ENCODE measurements around the gene PRKAR1B.
"Not testable (repeated sequence)": the region's sequence is repeated elsewhere in the genome, so short reads cannot be mapped to it uniquely, and the experiment has no call there.

PRKAR1B gene

GRCh38 chr7:621572-622285, 105.4 kb downstream of the PRKAR1B start:
- no peak for DNase-seq (ENCODE audit: low read depth)

- DNase-seq (ENCODE audit: low read depth), result no peak
These were observed 106.2 kb downstream of the PRKAR1B start for GRCh38 chr7:620885-621284.

GRCh38 chr7:620056-620455, 107.0 kb downstream of the PRKAR1B start:
- no peak for DNase-seq (ENCODE audit: low read depth)

GRCh38 chr7:619368-619840, 107.7 kb downstream of the PRKAR1B start:
- no peak for DNase-seq (ENCODE audit: low read depth)

GRCh38 chr7:618539-619367, 108.3 kb downstream of the PRKAR1B start:
- no peak for DNase-seq (ENCODE audit: low read depth)

- DNase-seq (ENCODE audit: low read depth), result no peak
These were observed 109.2 kb downstream of the PRKAR1B start for GRCh38 chr7:617614-618538.

- no peak for DNase-seq (ENCODE audit: low read depth)
These were observed 113.5 kb downstream of the PRKAR1B start for GRCh38 chr7:613442-614140.

GRCh38 chr7:611837-612236, 115.2 kb downstream of the PRKAR1B start:
- DNase-seq (ENCODE audit: low read depth), result not testable (repeated sequence)

GRCh38 chr7:611281-611810, 115.7 kb downstream of the PRKAR1B start:
- DNase-seq (ENCODE audit: low read depth), result no peak

- no peak for DNase-seq (ENCODE audit: low read depth)
These were observed 116.4 kb downstream of the PRKAR1B start for GRCh38 chr7:610531-611280.

- DNase-seq (ENCODE audit: low read depth), result no peak
These were observed 116.9 kb downstream of the PRKAR1B start for GRCh38 chr7:610141-610530.

- no peak for DNase-seq (ENCODE audit: low read depth)
These were observed 117.7 kb downstream of the PRKAR1B start for GRCh38 chr7:609365-609764.

- DNase-seq (ENCODE audit: low read depth), result no peak
These were observed 118.1 kb downstream of the PRKAR1B start for GRCh38 chr7:608954-609353.

- DNase-seq (ENCODE audit: low read depth), result no peak
These were observed 118.7 kb downstream of the PRKAR1B start for GRCh38 chr7:608361-608760.

GRCh38 chr7:607938-608337, 119.1 kb downstream of the PRKAR1B start:
- no peak for DNase-seq (ENCODE audit: low read depth)

- DNase-seq (ENCODE audit: low read depth), result no peak
These were observed 121.2 kb downstream of the PRKAR1B start for GRCh38 chr7:605661-606450.

GRCh38 chr7:604884-605531, 122.1 kb downstream of the PRKAR1B start:
- no peak for DNase-seq (ENCODE audit: low read depth)

GRCh38 chr7:604001-604883, 122.8 kb downstream of the PRKAR1B start:
- DNase-seq (ENCODE audit: low read depth), result peak; percentile 97
